ENCODE data around the gene CAPZA2. TPM values are rescaled to one million over a fixed set of nuclear protein-coding genes. Genes with fewer than 3 reads are reported as not detected.
"Not testable (repeated sequence)": the region's sequence is repeated elsewhere in the genome, so short reads cannot be mapped to it uniquely, and the experiment has no call there.

The CAPZA2 gene
- polyA plus RNA-seq, 1 experiment, result 47.4 TPM

- Histone ChIP-seq H3K27me3 (ENCODE audit: control insufficient read depth, insufficient read depth, low read length) (no peaks in the 10 kb centered on the region), H3K4me3 (ENCODE audit: low read depth, low read length) (no peak overlapping the region), H3K36me3 (ENCODE audit: control insufficient read depth, insufficient read depth, low read length) (no peaks in the 10 kb centered on the region)
- ChIA-PET CTCF (no interaction called here), POLR2A (no interaction called here)
- TF ChIP-seq CTCF (IDR thresholded peaks at IDR 0.05; ENCODE audit: insufficient read depth, low read depth, low read length), result no peak
- DNase-seq (ENCODE audit: low read depth), result no peak
Measured at GRCh38 chr7:116955340-116955739, 93.0 kb downstream of the CAPZA2 start.

GRCh38 chr7:116955801-116956476 lies 93.6 kb downstream of the CAPZA2 start:
- Histone ChIP-seq H3K4me3 (ENCODE audit: low read depth, low read length) (no peak overlapping the region), H3K27me3 (ENCODE audit: control insufficient read depth, insufficient read depth, low read length) (no peaks in the 10 kb centered on the region), H3K36me3 (ENCODE audit: control insufficient read depth, insufficient read depth, low read length) (no peaks in the 10 kb centered on the region)
- POLR2A ChIA-PET, result no interaction called here
- no peak for TF ChIP-seq CTCF (IDR thresholded peaks at IDR 0.05; ENCODE audit: insufficient read depth, low read depth, low read length)
- CTCF ChIA-PET, result interaction anchor here (1.6 to 2.3 kb wide), 2 partner anchors 15 to 29 kb away, joined by 5 to 7 read pairs; no protein-coding TSS in a partner anchor
- no peak for DNase-seq (ENCODE audit: low read depth)

GRCh38 chr7:116956477-116956804 lies 94.1 kb downstream of the CAPZA2 start:
- TF ChIP-seq CTCF (IDR thresholded peaks at IDR 0.05; ENCODE audit: insufficient read depth, low read depth, low read length), result no peak
- no peak for DNase-seq (ENCODE audit: low read depth)
- ChIA-PET POLR2A (no interaction called here), CTCF (interaction anchor here (1.6 to 2.3 kb wide), 2 partner anchors 14 to 28 kb away, joined by 5 to 7 read pairs; no protein-coding TSS in a partner anchor)
- Histone ChIP-seq H3K27me3 (ENCODE audit: control insufficient read depth, insufficient read depth, low read length) (no peaks in the 10 kb centered on the region), H3K36me3 (ENCODE audit: control insufficient read depth, insufficient read depth, low read length) (no peaks in the 10 kb centered on the region), H3K4me3 (ENCODE audit: low read depth, low read length) (no peak overlapping the region)

GRCh38 chr7:116957874-116958273 lies 95.5 kb downstream of the CAPZA2 start:
- ChIA-PET CTCF (interaction anchor here (0.6 to 2.3 kb wide), 3 partner anchors 12 to 203 kb away, joined by 3 to 7 read pairs (median 4); no protein-coding TSS in a partner anchor), POLR2A (no interaction called here)
- H3K4me3 ChIP-seq (ENCODE audit: low read depth, low read length), result no peak overlapping the region
- H3K36me3 ChIP-seq (ENCODE audit: control insufficient read depth, insufficient read depth, low read length), result no peaks in the 10 kb centered on the region
- no peak for DNase-seq (ENCODE audit: low read depth)
- no peaks in the 10 kb centered on the region for H3K27me3 ChIP-seq (ENCODE audit: control insufficient read depth, insufficient read depth, low read length)
- no peak for TF ChIP-seq CTCF (IDR thresholded peaks at IDR 0.05; ENCODE audit: insufficient read depth, low read depth, low read length)

- H3K36me3 ChIP-seq (ENCODE audit: control insufficient read depth, insufficient read depth, low read length); POLR2A ChIA-PET; H3K27me3 ChIP-seq (ENCODE audit: control insufficient read depth, insufficient read depth, low read length); CTCF ChIA-PET; H3K4me3 ChIP-seq (ENCODE audit: low read depth, low read length); DNase-seq (ENCODE audit: low read depth): not testable (repeated sequence)
Measured at GRCh38 chr7:116961966-116962673, 99.7 kb downstream of the CAPZA2 start.

Measured in BJ (cell line).